SU-DHL-6 (cell line): ENCODE data around the gene AGAP1.

Experiments used
- H2AFZ ChIP-seq: fragments of 200-600 bp; sonication (generic); 2 replicates; pipeline ENCODE4 v1.6.1; 2014; ENCODE audit warnings: low read depth, mild to moderate bottlenecking, moderate library complexity, mixed read lengths, antibody characterized with exemption, low read length; ENCODE audit not compliant: severe bottlenecking
- H3F3A ChIP-seq: fragments of 200-600 bp; shearing (Covaris generic); 2 replicates; pipeline ENCODE4 v1.6.0; 2016; ENCODE audit warnings: antibody characterized with exemption, mild to moderate bottlenecking; ENCODE audit not compliant: insufficient read depth
- H3K27ac ChIP-seq: fragments of 200-600 bp; sonication (generic); 2 replicates; pipeline ENCODE4 v1.5.1; 2016; ENCODE audit warnings: low read depth, mild to moderate bottlenecking, low read length, moderate library complexity, mixed read lengths
- H3K27me3 ChIP-seq: fragments of 200-600 bp; sonication (generic), shearing (Covaris generic); 2 replicates; pipeline ENCODE4 v1.6.0; 2014; ENCODE audit warnings: mild to moderate bottlenecking, low read length
- H3K36me3 ChIP-seq: fragments of 200-600 bp; sonication (generic); 2 replicates; pipeline ENCODE4 v1.6.1; 2014; ENCODE audit warnings: mild to moderate bottlenecking, low read length, mixed read lengths
- H3K4me2 ChIP-seq: fragments of 300-600, 200-600 bp; shearing (Covaris generic), sonication (generic); 2 replicates; pipeline ENCODE4 v1.6.0; 2014; ENCODE audit warnings: low read length, low read depth, mild to moderate bottlenecking; ENCODE audit not compliant: poor library complexity, severe bottlenecking
- H3K4me3 ChIP-seq: fragments of 200-600 bp; sonication (generic); 2 replicates; pipeline ENCODE4 v1.5.1; 2014; ENCODE audit warnings: antibody characterized with exemption, low read length, mild to moderate bottlenecking, mixed read lengths; ENCODE audit not compliant: insufficient read depth, poor library complexity, severe bottlenecking
- H3K79me2 ChIP-seq: fragments of 200-600 bp; sonication (generic); 2 replicates; pipeline ENCODE4 v1.6.1; 2014; ENCODE audit warnings: mild to moderate bottlenecking, low read length, moderate library complexity; ENCODE audit not compliant: insufficient read depth
- H3K9ac ChIP-seq: fragments of 200-600 bp; sonication (generic); 2 replicates; pipeline ENCODE4 v1.7.0; 2014; ENCODE audit warnings: mild to moderate bottlenecking, low read length
- H3K9me2 ChIP-seq: fragments of 200-600 bp; sonication (generic); replicated peaks from 2 replicates; pipeline ENCODE4 v1.6.1; 2014; ENCODE audit warnings: low read length; ENCODE audit not compliant: insufficient read depth
- H3K9me3 ChIP-seq: fragments of 200-600 bp; sonication (generic); 2 replicates; pipeline ENCODE4 v1.6.1; 2014; ENCODE audit warnings: low read length, mixed read lengths; ENCODE audit not compliant: insufficient read depth
- H4K20me1 ChIP-seq: fragments of 200-600 bp; sonication (generic); 2 replicates; pipeline ENCODE4 v1.6.1; 2014; ENCODE audit warnings: low read depth, mild to moderate bottlenecking, antibody characterized with exemption, low read length, moderate library complexity, mixed read lengths
- EZH2phosphoT487 ChIP-seq: fragments of 200-600 bp; sonication (generic), shearing (Covaris generic); conservative IDR thresholded peaks from 2 replicates; pipeline ENCODE4 v1.6.1; 2018; ENCODE audit warnings: mild to moderate bottlenecking, antibody characterized with exemption, low read length, moderate library complexity, mixed read lengths
- TF ChIP-seq, protein P1 (sequence below): fragments of 200-600 bp; sonication (generic); IDR thresholded peaks from one replicate; pipeline ENCODE4 v1.5.1; 2017; ENCODE audit warnings: antibody characterized with exemption, mild to moderate bottlenecking, low read length, moderate library complexity; ENCODE audit not compliant: insufficient read depth, poor library complexity, severe bottlenecking

The AGAP1 gene

DNA sequence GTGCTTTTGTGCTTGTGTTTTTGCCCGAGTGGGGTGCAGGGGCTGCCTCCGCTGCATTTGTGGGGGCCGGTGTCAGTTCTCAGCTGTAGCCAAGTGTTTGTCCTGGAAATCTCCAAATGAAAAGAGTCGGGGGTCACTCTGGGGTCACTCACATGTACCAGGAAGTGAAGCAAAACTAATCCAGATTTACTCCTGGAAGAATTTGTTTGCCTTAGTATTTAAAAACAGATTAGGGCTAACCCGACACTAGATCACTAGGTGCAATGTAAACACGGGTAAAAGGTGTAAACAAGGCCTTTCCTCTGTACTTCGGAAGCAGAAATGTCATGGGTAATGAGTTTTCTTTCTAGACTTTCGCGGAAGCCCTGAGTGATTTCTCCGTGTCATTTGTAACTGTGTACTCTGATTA is 624.0 kb downstream of the AGAP1 start:
- H3K9me3 ChIP-seq: no peaks in the 10 kb centered on the region
- H3K36me3 ChIP-seq: no peaks in the 10 kb centered on the region
- no peaks in the 10 kb centered on the region for H3F3A ChIP-seq
- TF ChIP-seq EZH2phosphoT487: no peak
- TF ChIP-seq, protein P1, sequence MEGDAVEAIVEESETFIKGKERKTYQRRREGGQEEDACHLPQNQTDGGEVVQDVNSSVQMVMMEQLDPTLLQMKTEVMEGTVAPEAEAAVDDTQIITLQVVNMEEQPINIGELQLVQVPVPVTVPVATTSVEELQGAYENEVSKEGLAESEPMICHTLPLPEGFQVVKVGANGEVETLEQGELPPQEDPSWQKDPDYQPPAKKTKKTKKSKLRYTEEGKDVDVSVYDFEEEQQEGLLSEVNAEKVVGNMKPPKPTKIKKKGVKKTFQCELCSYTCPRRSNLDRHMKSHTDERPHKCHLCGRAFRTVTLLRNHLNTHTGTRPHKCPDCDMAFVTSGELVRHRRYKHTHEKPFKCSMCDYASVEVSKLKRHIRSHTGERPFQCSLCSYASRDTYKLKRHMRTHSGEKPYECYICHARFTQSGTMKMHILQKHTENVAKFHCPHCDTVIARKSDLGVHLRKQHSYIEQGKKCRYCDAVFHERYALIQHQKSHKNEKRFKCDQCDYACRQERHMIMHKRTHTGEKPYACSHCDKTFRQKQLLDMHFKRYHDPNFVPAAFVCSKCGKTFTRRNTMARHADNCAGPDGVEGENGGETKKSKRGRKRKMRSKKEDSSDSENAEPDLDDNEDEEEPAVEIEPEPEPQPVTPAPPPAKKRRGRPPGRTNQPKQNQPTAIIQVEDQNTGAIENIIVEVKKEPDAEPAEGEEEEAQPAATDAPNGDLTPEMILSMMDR: no peak
- H3K27me3 ChIP-seq: no peaks in the 10 kb centered on the region
- H3K4me2 ChIP-seq: no peak overlapping the region
- no peaks in the 10 kb centered on the region for H3K79me2 ChIP-seq
- no peaks in the 10 kb centered on the region for H3K9me2 ChIP-seq
- H3K9ac ChIP-seq: no peak overlapping the region
- no peak overlapping the region for H3K4me3 ChIP-seq
- no peak overlapping the region for H3K27ac ChIP-seq
- H4K20me1 ChIP-seq: no peaks in the 10 kb centered on the region
- no peak overlapping the region for H2AFZ ChIP-seq

GRCh38 chr2:236119003-236119402 is 625.2 kb downstream of the AGAP1 start:
- no peak for TF ChIP-seq EZH2phosphoT487
- TF ChIP-seq, protein P1: no peak
- Histone ChIP-seq H3K4me2 (no peak overlapping the region), H3K27ac (no peak overlapping the region), H3K9ac (no peak overlapping the region), H2AFZ (no peak overlapping the region), H3K79me2 (no peaks in the 10 kb centered on the region), H3K4me3 (no peak overlapping the region), H3F3A (no peaks in the 10 kb centered on the region), H3K9me2 (no peaks in the 10 kb centered on the region), H4K20me1 (no peaks in the 10 kb centered on the region), H3K27me3 (no peaks in the 10 kb centered on the region), H3K9me3 (no peaks in the 10 kb centered on the region), H3K36me3 (no peaks in the 10 kb centered on the region)

GRCh38 chr2:236119476-236119875 is 625.6 kb downstream of the AGAP1 start:
- H3K79me2 ChIP-seq: no peaks in the 10 kb centered on the region
- H3K4me2 ChIP-seq: no peak overlapping the region
- H3K4me3 ChIP-seq: no peak overlapping the region
- no peaks in the 10 kb centered on the region for H4K20me1 ChIP-seq
- no peaks in the 10 kb centered on the region for H3K9me2 ChIP-seq
- TF ChIP-seq EZH2phosphoT487: no peak
- TF ChIP-seq, protein P1: no peak
- no peak overlapping the region for H3K27ac ChIP-seq
- no peak overlapping the region for H2AFZ ChIP-seq
- H3K36me3 ChIP-seq: no peaks in the 10 kb centered on the region
- no peaks in the 10 kb centered on the region for H3F3A ChIP-seq
- H3K27me3 ChIP-seq: no peaks in the 10 kb centered on the region
- H3K9me3 ChIP-seq: no peaks in the 10 kb centered on the region
- H3K9ac ChIP-seq: no peak overlapping the region

DNA sequence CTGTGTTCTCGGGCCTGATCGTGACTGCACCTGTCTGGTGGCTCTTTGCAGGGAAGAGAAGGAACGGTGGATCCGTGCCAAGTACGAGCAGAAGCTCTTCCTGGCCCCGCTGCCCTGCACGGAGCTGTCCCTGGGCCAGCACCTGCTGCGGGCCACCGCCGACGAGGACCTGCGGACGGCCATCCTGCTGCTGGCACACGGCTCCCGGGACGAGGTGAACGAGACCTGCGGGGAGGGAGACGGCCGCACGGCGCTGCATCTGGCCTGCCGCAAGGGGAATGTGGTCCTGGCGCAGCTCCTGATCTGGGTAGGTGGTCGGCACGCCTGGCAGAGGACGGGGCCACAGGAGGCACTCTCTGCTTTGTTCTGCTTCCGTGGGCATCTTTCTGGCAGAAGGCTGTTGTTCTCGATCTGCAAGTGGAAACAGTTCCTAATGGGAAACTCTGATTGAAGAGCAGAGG is 626.3 kb downstream of the AGAP1 start:
- Histone ChIP-seq H3K27ac (no peak overlapping the region), H4K20me1 (no peaks in the 10 kb centered on the region), H2AFZ (no peak overlapping the region), H3K9ac (no peak overlapping the region), H3K9me2 (no peaks in the 10 kb centered on the region), H3K9me3 (no peaks in the 10 kb centered on the region), H3K27me3 (no peaks in the 10 kb centered on the region), H3K4me3 (no peak overlapping the region), H3K4me2 (no peak overlapping the region), H3F3A (no peaks in the 10 kb centered on the region), H3K36me3 (no peaks in the 10 kb centered on the region), H3K79me2 (no peaks in the 10 kb centered on the region)
- TF ChIP-seq EZH2phosphoT487: no peak
- TF ChIP-seq, protein P1: no peak
